K562 (cell line): ENCODE data around the gene THSD8. TPM values are rescaled to one million over a fixed set of nuclear protein-coding genes. Genes with fewer than 3 reads are reported as not detected.

ENCODE experiments used
- EHMT2 ChIP-seq: fragments of 450-650 bp; IDR thresholded peaks from 2 replicates; pipeline ENCODE4 v1.6.1; 2018; ENCODE audit warnings: antibody characterized with exemption
- HBP1 ChIP-seq: fragments of 450-650 bp; formaldehyde crosslinking; IDR thresholded peaks from 2 replicates; pipeline ENCODE4 v1.4.0; 2022; ENCODE audit warnings: missing genetic modification characterization
- NBN ChIP-seq: fragments of 450-650 bp; IDR thresholded peaks from 2 replicates; pipeline ENCODE4 v1.6.1; 2016; ENCODE audit warnings: low read depth, mild to moderate bottlenecking
- POLR2AphosphoS2 ChIP-seq: IDR thresholded peaks from 2 replicates; pipeline ENCODE4 v1.6.1; 2012; ENCODE audit warnings: low read length, improper control_type of control experiment
- REST ChIP-seq, 2 experiments: fragments of 450-650 bp; formaldehyde crosslinking in 1 of 2; IDR thresholded peaks; 2 replicates each; pipeline versions ENCODE4 v1.4.0 to v1.6.1; 2014 to 2020; ENCODE audit warnings: mild to moderate bottlenecking in 2 of 2, borderline replicate concordance in 1 of 2, low read depth in 1 of 2
- SAFB2 ChIP-seq: fragments of 200-400 bp; formaldehyde crosslinking; IDR thresholded peaks from 2 replicates; pipeline ENCODE4 v1.6.1; 2018; ENCODE audit warnings: borderline replicate concordance, low read length, low read depth, moderate library complexity; ENCODE audit not compliant: severe bottlenecking
- TEAD4 ChIP-seq, 2 experiments: sonication (generic) in 1 of 2; formaldehyde crosslinking in 1 of 2; IDR thresholded peaks; 2 replicates each; pipeline versions ENCODE4 v1.6.1 to v1.8.0; 2012 to 2022; ENCODE audit warnings: borderline replicate concordance in 1 of 2, inconsistent platforms in 1 of 2, low read length in 1 of 2, mild to moderate bottlenecking in 1 of 2, missing genetic modification reagents in 1 of 2
- ZNF316 ChIP-seq: fragments of 450-650 bp; IDR thresholded peaks from 2 replicates; pipeline ENCODE4 v1.6.1; 2016
- ZNF586 ChIP-seq: fragments of 450-650 bp; formaldehyde crosslinking; conservative IDR thresholded peaks from 2 replicates; pipeline ENCODE4 v1.4.0; 2020; ENCODE audit warnings: mild to moderate bottlenecking, moderate library complexity
- ZSCAN29 ChIP-seq: fragments of 450-650 bp; IDR thresholded peaks from 2 replicates; pipeline ENCODE4 v1.6.1; 2017
- polyA plus RNA-seq, 8 experiments: library from polyadenylated mRNA; depleted of rRNA in 4 of 8; stranded (reverse) in 5 of 8; unstranded in 3 of 8; fragments of >200 nt; fragmentation: Nextera tagmentation in 2 of 8; fragmentation: Illumina TruSeq in 1 of 8; extraction: Ambion mirVana in 2 of 8; extraction: Trizol in 1 of 8; gene quantifications; 2 replicates each; pipeline versions ENCODE4 v1.2.1 to v1.2.3, GENCODE V29; 2011 to 2014; ENCODE audit warnings: inconsistent platforms in 1 of 8, missing spikeins in 1 of 8
- total RNA-seq, 7 experiments: library from RNA; depleted of rRNA in 6 of 7; stranded (reverse); fragments of >200 nt in 6 of 7; fragmentation: Illumina TruSeq in 2 of 7; extraction: Trizol in 2 of 7; gene quantifications; 2 replicates each; pipeline versions ENCODE4 v1.2.1 to v1.2.3, GENCODE V29; 2011 to 2021; ENCODE audit warnings: low replicate concordance in 1 of 7

The THSD8 gene
- total and polyA plus RNA-seq, 9 of the 15 experiments (the other 6 are each of a cell fraction or from before 2014, with no cell fraction given), result 8.4 to 42.4 (median 19.9) TPM; not detected in 2

- TF ChIP-seq REST (IDR thresholded peaks at IDR 0.05; ENCODE audit: borderline replicate concordance) (no peak), REST (CRISPR knock-in tag; IDR thresholded peaks at IDR 0.05; ENCODE audit: low read depth) (no peak), ZNF586 (CRISPR knock-in tag) (no peak), HBP1 (no peak), SAFB2 (no peak), POLR2AphosphoS2 (no peak), EHMT2 (no peak), NBN (no peak), ZNF316 (no peak), ZSCAN29 (no peak), TEAD4 (IDR thresholded peaks at IDR 0.05; ENCODE audit: low read length) (no peak), TEAD4 (CRISPR knock-in tag; IDR thresholded peaks at IDR 0.05; ENCODE audit: borderline replicate concordance) (no peak)
Measured at GRCh38 chr19:12767150-12767549, 34.7 kb upstream of the THSD8 start (continued).
